Natural killer cell (primary cell): ENCODE measurements around the gene NTS. TPM values are rescaled to one million over a fixed set of nuclear protein-coding genes. Genes with fewer than 3 reads are reported as not detected.

Experiments
- ATAC-seq, 3 donors: fragments of 150-1000 bp in 2 of 3; fragments of 200-7000 bp in 1 of 3; cut with Tn5 transposase; 1 replicate in 1 of 3; 2 replicates in 2 of 3; pipeline ENCODE4 v1.10.0; 2021; ENCODE audit warnings: mild to moderate bottlenecking in 2 of 3, moderate library complexity in 2 of 3
- DNase-seq, 2 donors: peaks; one replicate each; pipeline versions ENCODE4 v3.0.0 to v3.0.0-alpha.2; 2013 to 2021; ENCODE audit warnings: mixed read lengths in 1 of 2
- H3K27ac ChIP-seq: one replicate; pipeline ENCODE4 v1.5.1; 2013; ENCODE audit warnings: mild to moderate bottlenecking, low read length
- H3K27me3 ChIP-seq: one replicate; pipeline ENCODE4 v1.6.1; 2013; ENCODE audit warnings: low read length; ENCODE audit not compliant: control insufficient read depth, insufficient read depth
- H3K36me3 ChIP-seq: one replicate; pipeline ENCODE4 v1.6.1; 2013; ENCODE audit warnings: low read length; ENCODE audit not compliant: control insufficient read depth, insufficient read depth
- H3K4me1 ChIP-seq: one replicate; pipeline ENCODE4 v1.6.1; 2013; ENCODE audit warnings: low read length; ENCODE audit not compliant: control insufficient read depth, insufficient read depth
- H3K4me3 ChIP-seq: one replicate; pipeline ENCODE4 v1.5.1; 2013; ENCODE audit warnings: low read length
- H3K9me3 ChIP-seq: one replicate; pipeline ENCODE4 v1.6.1; 2013; ENCODE audit warnings: low read length; ENCODE audit not compliant: control insufficient read depth, insufficient read depth
- H3K27ac Mint-ChIP-seq, 2 donors: one replicate each; pipeline ENCODE4 v1.8.0; 2022; ENCODE audit warnings: mild to moderate bottlenecking in 2 of 2, mixed read lengths in 2 of 2, moderate library complexity in 1 of 2
- H3K27me3 Mint-ChIP-seq, 2 donors: one replicate each; pipeline ENCODE4 v1.8.0; 2022; ENCODE audit warnings: low read depth in 2 of 2, mixed read lengths in 2 of 2
- H3K36me3 Mint-ChIP-seq: one replicate; pipeline ENCODE4 v1.8.0; 2022; ENCODE audit warnings: mixed read lengths
- H3K4me1 Mint-ChIP-seq, 2 donors: one replicate each; pipeline ENCODE4 v1.8.0; 2022; ENCODE audit warnings: mixed read lengths in 2 of 2
- H3K4me3 Mint-ChIP-seq: one replicate; pipeline ENCODE4 v1.8.0; 2022; ENCODE audit warnings: mild to moderate bottlenecking, moderate library complexity, mixed read lengths
- H3K9me3 Mint-ChIP-seq, 2 donors: one replicate each; pipeline ENCODE4 v1.8.0; 2022; ENCODE audit warnings: mixed read lengths in 2 of 2
- WGBS: methylation state at CpG from one replicate; pipeline ENCODE4 v1.1.7; 2013; ENCODE audit warnings: missing lambda C conversion rate; ENCODE audit not compliant: insufficient coverage; 5-methylcytosine and 5-hydroxymethylcytosine counted together
- intact Hi-C: fragments of 100-400 bp; cut with micrococcal nuclease; formaldehyde crosslinking; loops from one replicate; pipeline ENCODE4 v1.14.2; 2022
- total RNA-seq, 4 donors: library from RNA; stranded (reverse); fragments of 120-200 nt in 1 of 4; gene quantifications; one replicate each; pipeline versions ENCODE4 v1.2.3 to v1.2.4, GENCODE V29; 2013 to 2022
- TF ChIP-seq, protein P1 (sequence below): fragments of 200-600 bp; IDR thresholded peaks from one replicate; pipeline ENCODE4 v1.8.0; 2022; ENCODE audit warnings: antibody characterized with exemption

Gene NTS
- total RNA-seq, 3 donors from 2014 or later (not counting 1 experiment from before 2014, with no cell fraction given), result not detected

DNA sequence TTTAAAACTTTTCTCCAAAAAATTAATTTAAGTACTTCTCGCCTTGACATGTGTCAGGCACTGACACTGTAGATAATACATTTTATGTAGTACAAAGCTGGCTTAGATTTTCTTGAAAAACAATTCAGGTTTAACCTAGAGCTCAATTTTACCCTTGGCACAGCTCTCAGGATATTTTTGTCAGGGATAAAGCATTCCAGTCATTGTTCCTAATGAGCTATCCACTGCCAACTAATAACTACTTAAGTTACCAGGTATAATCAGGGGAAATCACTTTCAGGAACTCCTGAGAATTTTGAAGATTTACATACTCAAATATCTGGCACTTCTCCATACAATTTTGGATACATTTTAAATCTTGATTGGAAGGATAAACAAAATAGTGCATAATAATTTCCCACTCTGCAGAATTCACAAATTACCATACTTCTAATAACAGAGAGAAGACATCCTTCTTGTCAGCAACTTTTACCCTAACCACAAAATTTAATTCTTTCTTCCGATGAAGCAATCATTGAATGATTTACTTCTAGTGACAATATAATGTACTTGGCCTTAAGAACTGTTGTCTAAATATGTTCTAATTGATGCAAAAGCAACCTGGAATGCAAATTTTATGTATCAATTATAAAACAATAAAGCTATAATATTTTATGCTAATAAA is 42.6 kb upstream of the NTS start:
- no peak for DNase-seq
- WGBS, result 100% methylated on average over 1 of the region's 2 CpGs
- Histone ChIP-seq H3K27ac (no peak overlapping the region), H3K36me3 (no peaks in the 10 kb centered on the region), H3K9me3 (no peaks in the 10 kb centered on the region), H3K4me3 (no peak overlapping the region), H3K27me3 (no peaks in the 10 kb centered on the region), H3K4me1 (no peaks in the 10 kb centered on the region)
- Mint-ChIP-seq H3K4me1 (peaks cover 0 to 7% of the 10 kb centered on the region in 2 donors), H3K27ac (no peak overlapping the region), H3K4me3 (no peak overlapping the region), H3K9me3 (peaks cover 2% of the 10 kb centered on the region in 2 donors), H3K36me3 (no peaks in the 10 kb centered on the region), H3K27me3 (peaks cover 0 to 2% of the 10 kb centered on the region in 2 donors)
- intact Hi-C loops, result no loop called here
- TF ChIP-seq, protein P1, sequence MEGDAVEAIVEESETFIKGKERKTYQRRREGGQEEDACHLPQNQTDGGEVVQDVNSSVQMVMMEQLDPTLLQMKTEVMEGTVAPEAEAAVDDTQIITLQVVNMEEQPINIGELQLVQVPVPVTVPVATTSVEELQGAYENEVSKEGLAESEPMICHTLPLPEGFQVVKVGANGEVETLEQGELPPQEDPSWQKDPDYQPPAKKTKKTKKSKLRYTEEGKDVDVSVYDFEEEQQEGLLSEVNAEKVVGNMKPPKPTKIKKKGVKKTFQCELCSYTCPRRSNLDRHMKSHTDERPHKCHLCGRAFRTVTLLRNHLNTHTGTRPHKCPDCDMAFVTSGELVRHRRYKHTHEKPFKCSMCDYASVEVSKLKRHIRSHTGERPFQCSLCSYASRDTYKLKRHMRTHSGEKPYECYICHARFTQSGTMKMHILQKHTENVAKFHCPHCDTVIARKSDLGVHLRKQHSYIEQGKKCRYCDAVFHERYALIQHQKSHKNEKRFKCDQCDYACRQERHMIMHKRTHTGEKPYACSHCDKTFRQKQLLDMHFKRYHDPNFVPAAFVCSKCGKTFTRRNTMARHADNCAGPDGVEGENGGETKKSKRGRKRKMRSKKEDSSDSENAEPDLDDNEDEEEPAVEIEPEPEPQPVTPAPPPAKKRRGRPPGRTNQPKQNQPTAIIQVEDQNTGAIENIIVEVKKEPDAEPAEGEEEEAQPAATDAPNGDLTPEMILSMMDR, result no peak
- ATAC-seq, result no peak

DNA sequence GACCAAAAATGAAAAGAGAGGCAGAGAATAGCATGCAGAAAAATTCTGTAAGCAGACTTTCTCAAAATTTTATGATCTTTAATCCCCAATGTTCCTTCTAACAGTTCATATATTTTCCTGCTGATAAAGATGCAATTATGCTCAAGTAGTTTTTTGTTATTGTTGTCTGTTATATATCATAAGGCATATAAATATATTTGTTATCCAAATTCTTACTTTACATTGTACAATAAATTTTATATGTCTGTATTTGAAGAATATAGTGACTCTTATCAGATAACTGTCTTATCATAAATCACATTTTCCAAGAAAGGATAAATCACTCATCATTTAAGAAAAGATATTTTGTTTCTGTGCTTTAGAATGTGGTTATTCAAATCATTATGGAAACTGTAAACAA is 40.5 kb upstream of the NTS start:
- H3K4me3 ChIP-seq, result no peak overlapping the region
- H3K27ac Mint-ChIP-seq, result no peak overlapping the region
- peaks cover 0 to 8% of the 10 kb centered on the region in 2 donors for H3K4me1 Mint-ChIP-seq
- peaks cover 0 to 3% of the 10 kb centered on the region in 2 donors for H3K27me3 Mint-ChIP-seq
- H3K4me1 ChIP-seq, result no peaks in the 10 kb centered on the region
- no peak for DNase-seq
- H3K36me3 Mint-ChIP-seq, result no peaks in the 10 kb centered on the region
- no peak for ATAC-seq
- intact Hi-C loops, result no loop called here
- TF ChIP-seq, protein P1, result no peak
- no peak overlapping the region for H3K4me3 Mint-ChIP-seq
- H3K9me3 Mint-ChIP-seq, result no peaks in the 10 kb centered on the region
- no peaks in the 10 kb centered on the region for H3K9me3 ChIP-seq
- no peak overlapping the region for H3K27ac ChIP-seq
- H3K36me3 ChIP-seq, result no peaks in the 10 kb centered on the region
- no peaks in the 10 kb centered on the region for H3K27me3 ChIP-seq

DNA sequence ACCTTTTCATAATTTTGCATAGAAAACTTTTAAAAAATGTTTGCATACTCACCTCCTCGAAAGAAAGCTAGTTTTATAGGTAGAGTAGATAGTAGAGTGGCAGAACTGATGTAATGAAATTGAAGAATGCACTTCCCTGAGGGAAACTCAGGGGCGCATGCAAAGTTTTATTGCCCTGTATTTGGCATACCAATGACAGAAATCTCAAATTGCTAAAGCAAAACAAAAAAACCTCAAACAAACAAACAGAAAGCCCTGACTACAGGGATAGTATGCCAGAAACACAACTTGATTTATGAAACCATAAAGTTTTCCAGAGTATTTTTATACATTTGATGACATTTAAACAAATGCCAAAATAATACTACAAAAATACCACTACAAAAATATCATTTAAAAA is 39.7 kb upstream of the NTS start:
- intact Hi-C loops, result no loop called here
- Mint-ChIP-seq H3K4me1 (peaks cover 0 to 8% of the 10 kb centered on the region in 2 donors), H3K9me3 (no peaks in the 10 kb centered on the region), H3K4me3 (no peak overlapping the region), H3K36me3 (no peaks in the 10 kb centered on the region), H3K27ac (no peak overlapping the region), H3K27me3 (peaks cover 0 to 3% of the 10 kb centered on the region in 2 donors)
- no peaks in the 10 kb centered on the region for H3K27me3 ChIP-seq
- no peak overlapping the region for H3K4me3 ChIP-seq
- DNase-seq (no peak), ATAC-seq (no peak)
- TF ChIP-seq, protein P1, result no peak
- H3K27ac ChIP-seq, result no peak overlapping the region
- H3K4me1 ChIP-seq, result no peaks in the 10 kb centered on the region
- no peaks in the 10 kb centered on the region for H3K9me3 ChIP-seq
- no peaks in the 10 kb centered on the region for H3K36me3 ChIP-seq
- 68% methylated on average over 2 of the region's 2 CpGs for WGBS
